Activated naive CD8-positive, alpha-beta T cell treated with anti-CD3 and anti-CD28 coated beads for 36 hours (primary cell): ENCODE measurements around the gene BLOC1S1. TPM values are rescaled to one million over a fixed set of nuclear protein-coding genes. Genes with fewer than 3 reads are reported as not detected.

Source experiments
- DNase-seq: peaks from one replicate; pipeline ENCODE4 v3.0.0; 2021
- H3K27ac Mint-ChIP-seq: one replicate; pipeline ENCODE4 v1.8.0; 2022; ENCODE audit warnings: mild to moderate bottlenecking, moderate library complexity, mixed read lengths
- H3K27me3 Mint-ChIP-seq: one replicate; pipeline ENCODE4 v1.8.0; 2022; ENCODE audit warnings: mild to moderate bottlenecking, mixed read lengths
- H3K36me3 Mint-ChIP-seq: one replicate; pipeline ENCODE4 v1.8.0; 2021; ENCODE audit warnings: mild to moderate bottlenecking, mixed read lengths
- H3K4me1 Mint-ChIP-seq: one replicate; pipeline ENCODE4 v1.8.0; 2021; ENCODE audit warnings: mixed read lengths
- H3K4me3 Mint-ChIP-seq: one replicate; pipeline ENCODE4 v1.8.0; 2022; ENCODE audit warnings: mild to moderate bottlenecking, moderate library complexity, mixed read lengths
- H3K9me3 Mint-ChIP-seq: one replicate; pipeline ENCODE4 v1.8.0; 2022; ENCODE audit warnings: mixed read lengths
- total RNA-seq, 2 experiments: library from RNA; stranded (reverse); gene quantifications; one replicate each; pipeline ENCODE4 v1.2.3, GENCODE V29; 2021

Gene BLOC1S1
- total RNA-seq, 2 experiments from 2014 or later: 81.9 to 88.4 TPM

DNA sequence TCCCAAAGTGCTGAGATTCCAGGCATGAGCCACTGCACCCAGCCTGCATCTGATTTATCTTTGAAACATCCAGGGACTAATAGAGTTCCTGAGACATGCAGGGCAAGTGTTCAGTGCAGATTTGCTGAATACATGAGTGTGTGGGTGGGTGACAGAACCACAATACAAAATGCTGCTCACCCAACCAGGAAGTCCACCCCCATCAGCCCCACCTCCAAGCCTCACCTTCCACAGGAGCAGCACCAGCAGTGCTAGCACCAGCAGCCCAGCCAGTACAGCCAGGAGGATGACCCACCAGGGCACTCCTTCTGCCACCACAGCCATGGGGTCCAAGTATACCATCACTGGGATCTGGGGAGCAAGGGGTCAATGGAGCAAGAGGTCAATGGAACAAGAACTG, 28.1 kb upstream of the BLOC1S1 start:
- H3K4me3 Mint-ChIP-seq: no peak overlapping the region
- DNase-seq: peak; percentile 56
- no peaks in the 10 kb centered on the region for H3K36me3 Mint-ChIP-seq
- no peak overlapping the region for H3K27ac Mint-ChIP-seq
- H3K27me3 Mint-ChIP-seq: peaks cover 4% of the 10 kb centered on the region
- H3K4me1 Mint-ChIP-seq: peaks cover 9% of the 10 kb centered on the region
- no peaks in the 10 kb centered on the region for H3K9me3 Mint-ChIP-seq

DNA sequence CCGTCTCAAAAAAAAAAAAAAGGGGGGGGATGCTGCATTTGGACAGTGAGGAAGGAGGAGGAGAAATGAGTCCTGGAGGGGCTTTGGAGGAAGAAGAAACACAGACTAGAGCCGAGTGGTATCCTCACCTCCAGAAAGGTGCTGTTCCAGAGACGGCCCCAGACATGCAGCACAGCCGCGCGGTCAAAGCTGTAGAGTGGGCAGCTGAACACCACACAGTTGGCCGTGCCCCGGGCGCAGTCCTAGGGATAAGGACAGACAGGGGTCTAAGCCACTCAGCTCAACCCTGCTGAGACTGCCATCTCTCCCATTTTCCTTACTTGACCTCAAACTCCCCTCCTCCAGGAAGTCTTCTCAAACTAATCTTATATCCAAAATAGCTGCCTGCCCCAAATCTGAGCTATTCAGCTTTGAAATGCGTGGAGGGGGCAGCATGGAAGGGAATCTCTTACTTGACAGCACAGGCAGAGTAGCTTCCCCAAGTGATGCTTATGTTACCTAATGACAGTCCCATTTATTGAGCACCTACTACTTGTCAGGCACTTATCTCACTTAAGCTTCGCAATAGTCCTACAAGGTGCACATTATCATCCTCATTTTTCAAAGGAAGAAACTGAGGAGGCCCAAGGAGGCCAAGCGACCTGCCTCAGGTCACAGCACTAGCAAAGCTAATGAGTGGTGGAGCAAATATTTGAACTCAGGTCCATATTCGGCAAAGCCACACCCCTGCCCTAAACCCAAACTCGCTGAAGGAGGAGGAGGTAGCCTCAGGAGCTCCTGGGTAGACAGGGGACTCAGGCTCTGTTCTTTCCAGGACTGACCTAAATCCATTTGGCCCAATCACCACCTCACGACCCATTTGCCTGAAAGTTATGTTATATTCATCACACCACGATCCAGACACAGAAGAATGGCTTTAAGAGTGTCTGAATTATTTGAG, 26.9 kb upstream of the BLOC1S1 start:
- Mint-ChIP-seq H3K4me1 (peaks cover 9% of the 10 kb centered on the region), H3K27ac (no peak overlapping the region), H3K27me3 (peaks cover 2% of the 10 kb centered on the region), H3K9me3 (no peaks in the 10 kb centered on the region), H3K36me3 (no peaks in the 10 kb centered on the region), H3K4me3 (no peak overlapping the region)
- DNase-seq: no peak

DNA sequence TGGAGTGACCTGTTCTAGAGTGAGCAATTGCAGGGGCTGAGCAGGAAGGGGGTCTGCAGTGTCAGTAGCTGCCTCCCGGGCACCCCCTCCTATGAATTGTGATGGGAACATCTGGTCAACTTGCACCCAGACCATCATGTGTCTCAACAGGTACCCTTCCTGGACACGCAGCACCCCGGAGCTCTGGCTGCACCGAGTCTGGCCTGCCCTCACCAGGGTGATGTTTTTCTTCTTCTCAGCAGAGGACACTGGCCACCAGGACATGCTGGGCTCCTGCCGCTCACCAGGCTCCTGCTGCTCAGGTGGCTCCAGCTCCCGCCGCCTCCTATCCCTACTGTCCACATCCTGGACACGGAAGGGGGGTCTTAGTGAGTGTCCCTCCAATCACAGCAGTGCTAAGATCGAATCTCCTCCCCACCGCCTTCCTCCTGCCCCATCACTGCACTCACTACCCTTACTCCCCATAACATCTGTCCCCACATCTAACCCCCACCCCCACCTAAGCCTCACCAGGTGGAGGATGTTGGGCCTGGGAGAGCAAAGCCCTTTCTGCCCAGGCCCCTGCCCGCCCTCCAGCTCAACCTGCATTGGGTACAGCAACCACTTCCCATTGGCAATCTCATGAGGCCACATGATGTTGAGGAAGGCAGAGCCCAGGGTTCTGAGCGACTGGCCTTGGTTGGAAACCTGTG, 23.1 kb upstream of the BLOC1S1 start:
- H3K4me3 Mint-ChIP-seq: no peak overlapping the region
- H3K27me3 Mint-ChIP-seq: no peaks in the 10 kb centered on the region
- H3K9me3 Mint-ChIP-seq: no peaks in the 10 kb centered on the region
- H3K4me1 Mint-ChIP-seq: peaks cover 2% of the 10 kb centered on the region
- no peak overlapping the region for H3K27ac Mint-ChIP-seq
- no peaks in the 10 kb centered on the region for H3K36me3 Mint-ChIP-seq
- DNase-seq: no peak

DNA sequence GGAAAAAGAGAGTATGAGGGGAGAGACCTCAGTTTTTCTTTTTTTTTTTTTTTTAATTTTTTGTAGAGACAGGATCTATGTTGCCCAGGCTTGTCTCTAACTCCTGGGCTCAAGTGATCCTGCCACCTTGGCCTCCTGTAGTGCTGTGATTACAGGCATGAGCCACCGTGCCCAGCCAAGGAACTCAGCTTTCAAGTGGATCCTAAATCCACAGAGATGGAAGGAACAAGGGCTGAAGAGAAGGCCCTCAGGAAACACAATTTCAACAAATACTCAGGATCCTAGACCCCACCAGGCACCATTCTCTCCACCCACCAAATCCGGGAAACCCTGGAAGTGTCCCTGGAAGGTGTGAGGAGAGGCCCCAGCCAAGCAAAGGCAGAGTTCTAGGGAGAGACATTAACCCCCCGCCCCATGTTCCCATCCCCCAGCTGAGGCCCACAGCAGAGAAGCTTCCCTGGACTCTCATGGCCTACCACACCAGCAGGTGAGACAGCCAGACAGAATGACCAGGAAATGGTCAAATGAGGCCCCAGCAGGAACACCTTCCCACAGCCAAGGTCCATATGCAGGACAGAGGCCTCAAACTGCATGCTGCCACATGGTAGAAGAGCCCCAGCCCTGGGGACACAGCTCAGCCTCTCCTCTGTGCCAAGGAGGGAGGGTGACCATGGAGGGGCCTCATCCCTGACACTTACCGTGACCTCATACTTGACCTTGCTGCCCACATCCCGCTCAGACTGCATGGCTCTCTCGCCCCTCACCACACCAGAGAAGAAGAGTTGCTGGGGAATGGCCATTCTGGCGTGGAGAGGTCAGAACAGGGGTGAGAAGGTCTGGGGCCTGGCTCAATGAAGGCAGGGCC, 22.3 kb upstream of the BLOC1S1 start:
- Mint-ChIP-seq H3K9me3 (no peaks in the 10 kb centered on the region), H3K27me3 (no peaks in the 10 kb centered on the region), H3K4me1 (no peaks in the 10 kb centered on the region), H3K4me3 (no peak overlapping the region), H3K27ac (no peak overlapping the region), H3K36me3 (no peaks in the 10 kb centered on the region)
- no peak for DNase-seq

DNA sequence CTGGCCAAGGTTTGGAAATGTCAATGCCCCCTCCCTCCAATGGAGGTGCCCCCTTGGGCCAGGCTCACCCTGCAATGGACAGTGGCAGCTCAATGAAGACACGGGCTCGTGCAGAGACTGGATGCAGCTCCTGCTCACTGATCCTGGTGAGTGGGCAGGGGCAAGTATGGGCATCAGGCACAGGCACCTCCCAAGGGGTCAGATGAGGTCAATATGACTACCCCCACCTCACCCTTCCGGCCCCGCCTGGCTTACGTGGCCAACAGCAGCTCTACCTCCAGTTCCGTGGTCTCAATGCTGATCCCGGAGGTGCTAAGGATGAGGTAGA, 21.7 kb upstream of the BLOC1S1 start:
- Mint-ChIP-seq H3K36me3 (no peaks in the 10 kb centered on the region), H3K27me3 (no peaks in the 10 kb centered on the region), H3K4me1 (no peaks in the 10 kb centered on the region), H3K9me3 (no peaks in the 10 kb centered on the region), H3K4me3 (no peak overlapping the region), H3K27ac (no peak overlapping the region)
- DNase-seq: no peak

DNA sequence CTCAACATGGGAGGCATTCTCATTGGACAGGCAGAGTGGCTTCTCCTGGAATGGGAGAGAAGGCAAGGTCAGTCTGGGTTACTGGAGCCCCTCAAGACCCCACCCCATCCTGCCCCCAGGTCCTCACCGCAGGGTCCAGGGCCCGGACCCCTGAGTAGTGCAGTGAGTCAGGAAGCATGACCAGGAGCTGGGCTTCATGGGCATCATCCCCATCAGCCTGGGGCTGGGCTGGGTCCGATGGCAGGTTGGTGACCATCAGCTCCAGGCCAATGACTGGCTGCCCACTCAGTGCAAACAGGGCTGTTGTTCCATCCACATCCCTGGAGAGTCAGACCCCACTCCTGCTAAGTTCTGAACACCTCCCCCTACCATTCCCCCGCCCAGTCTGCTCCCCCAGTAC, 21.2 kb upstream of the BLOC1S1 start:
- no peaks in the 10 kb centered on the region for H3K27me3 Mint-ChIP-seq
- DNase-seq: no peak
- no peak overlapping the region for H3K27ac Mint-ChIP-seq
- no peak overlapping the region for H3K4me3 Mint-ChIP-seq
- H3K36me3 Mint-ChIP-seq: no peaks in the 10 kb centered on the region
- no peaks in the 10 kb centered on the region for H3K9me3 Mint-ChIP-seq
- H3K4me1 Mint-ChIP-seq: no peaks in the 10 kb centered on the region

DNA sequence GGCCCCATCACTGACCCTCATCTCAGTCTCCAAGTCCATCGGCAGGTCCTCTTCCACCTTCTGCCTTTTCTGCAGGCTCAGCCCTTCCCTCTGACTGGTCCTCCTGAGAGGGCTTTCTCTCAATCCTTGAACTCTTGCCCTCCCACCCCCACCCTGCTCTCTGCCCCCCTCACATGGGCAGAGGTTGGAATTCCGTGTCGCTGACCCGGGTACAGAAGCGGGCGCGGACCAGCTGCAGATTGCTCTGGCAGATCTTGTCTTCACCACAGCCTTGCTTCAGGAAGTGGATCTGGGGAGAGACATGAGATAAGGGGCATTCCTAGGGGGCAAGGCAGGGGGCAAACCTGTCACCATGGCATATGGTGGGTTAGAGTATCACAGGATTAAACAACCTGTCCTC, 20.5 kb upstream of the BLOC1S1 start:
- Mint-ChIP-seq H3K4me1 (no peaks in the 10 kb centered on the region), H3K4me3 (no peak overlapping the region), H3K27ac (no peak overlapping the region), H3K9me3 (no peaks in the 10 kb centered on the region), H3K36me3 (no peaks in the 10 kb centered on the region), H3K27me3 (no peaks in the 10 kb centered on the region)
- no peak for DNase-seq

DNA sequence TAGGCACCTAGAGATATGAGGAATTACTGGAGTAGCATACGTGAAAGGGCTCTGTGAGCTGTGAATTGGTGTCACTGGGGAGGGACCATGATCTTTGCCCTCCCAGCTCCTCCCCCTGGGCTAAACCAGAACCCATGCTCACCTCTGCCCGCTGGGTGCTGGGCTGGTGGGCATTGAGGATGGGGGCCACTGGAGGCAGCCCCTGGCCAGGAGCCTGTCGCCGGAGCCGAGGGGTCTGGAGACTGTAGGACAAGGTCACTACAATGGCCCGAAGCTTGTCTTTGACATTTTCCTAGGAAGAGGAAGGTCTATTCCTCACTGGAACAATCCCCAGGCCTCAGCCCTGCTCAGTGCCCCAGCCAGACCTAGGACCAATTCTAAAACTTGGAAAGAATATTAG, 19.7 kb upstream of the BLOC1S1 start:
- H3K27me3 Mint-ChIP-seq: no peaks in the 10 kb centered on the region
- no peak overlapping the region for H3K27ac Mint-ChIP-seq
- H3K9me3 Mint-ChIP-seq: no peaks in the 10 kb centered on the region
- no peaks in the 10 kb centered on the region for H3K36me3 Mint-ChIP-seq
- no peaks in the 10 kb centered on the region for H3K4me1 Mint-ChIP-seq
- no peak for DNase-seq
- H3K4me3 Mint-ChIP-seq: no peak overlapping the region

DNA sequence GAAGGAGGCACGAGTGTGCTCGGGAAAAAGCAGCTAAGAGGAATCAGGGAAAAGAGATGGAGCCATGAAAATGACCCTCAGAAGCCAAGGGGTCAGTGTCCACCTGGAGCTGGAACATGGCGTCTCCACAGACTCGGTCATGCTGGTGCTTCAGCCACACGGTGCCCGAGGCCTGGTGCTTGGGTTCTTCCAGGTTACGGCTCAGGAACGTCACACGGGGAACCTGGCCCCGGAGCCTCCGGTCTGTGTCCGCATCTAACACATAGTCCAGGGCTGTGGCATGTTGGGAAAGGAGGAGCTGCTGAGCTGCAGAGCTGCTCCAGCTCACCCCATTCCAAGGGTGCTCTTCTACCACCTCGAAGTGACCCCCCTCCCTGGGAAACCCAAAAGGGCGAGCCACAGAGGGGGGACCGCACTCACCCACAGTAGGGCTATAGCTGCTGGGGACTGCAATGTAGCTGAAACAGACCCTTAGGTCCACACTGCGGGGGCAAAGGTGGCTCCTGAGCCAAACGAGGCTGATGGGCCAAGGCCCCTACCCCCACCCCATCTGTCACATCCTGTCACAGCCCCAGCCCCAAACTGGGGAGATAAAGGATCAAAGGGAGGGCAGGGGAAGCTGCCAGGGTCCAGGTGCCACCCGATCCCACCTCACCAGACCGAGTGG, 18.9 kb upstream of the BLOC1S1 start:
- no peak for DNase-seq
- H3K9me3 Mint-ChIP-seq: no peaks in the 10 kb centered on the region
- H3K27me3 Mint-ChIP-seq: no peaks in the 10 kb centered on the region
- H3K4me1 Mint-ChIP-seq: no peaks in the 10 kb centered on the region
- no peak overlapping the region for H3K27ac Mint-ChIP-seq
- no peak overlapping the region for H3K4me3 Mint-ChIP-seq
- H3K36me3 Mint-ChIP-seq: no peaks in the 10 kb centered on the region

DNA sequence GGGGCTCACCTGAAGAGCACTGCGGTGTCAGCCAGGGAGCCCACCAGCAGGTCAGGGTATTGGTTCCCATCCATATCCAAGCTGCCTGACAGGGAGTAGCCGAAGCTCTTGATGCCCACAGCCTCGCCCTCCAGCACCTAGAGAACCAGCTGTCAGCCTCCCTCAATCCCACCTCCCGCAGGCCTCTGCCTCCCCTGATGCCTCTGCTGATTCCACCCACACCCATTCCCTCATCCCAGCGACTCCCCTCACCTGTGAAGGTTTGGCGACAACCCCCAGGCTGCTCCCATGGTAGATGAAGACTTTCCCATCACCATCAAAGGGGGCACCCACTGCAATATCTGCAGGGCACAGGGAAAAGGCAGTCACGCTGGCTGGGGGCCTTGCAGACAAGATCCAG, 18.2 kb upstream of the BLOC1S1 start:
- no peak overlapping the region for H3K4me3 Mint-ChIP-seq
- H3K4me1 Mint-ChIP-seq: no peaks in the 10 kb centered on the region
- DNase-seq: no peak
- no peak overlapping the region for H3K27ac Mint-ChIP-seq
- H3K36me3 Mint-ChIP-seq: no peaks in the 10 kb centered on the region
- no peaks in the 10 kb centered on the region for H3K27me3 Mint-ChIP-seq
- H3K9me3 Mint-ChIP-seq: no peaks in the 10 kb centered on the region

DNA sequence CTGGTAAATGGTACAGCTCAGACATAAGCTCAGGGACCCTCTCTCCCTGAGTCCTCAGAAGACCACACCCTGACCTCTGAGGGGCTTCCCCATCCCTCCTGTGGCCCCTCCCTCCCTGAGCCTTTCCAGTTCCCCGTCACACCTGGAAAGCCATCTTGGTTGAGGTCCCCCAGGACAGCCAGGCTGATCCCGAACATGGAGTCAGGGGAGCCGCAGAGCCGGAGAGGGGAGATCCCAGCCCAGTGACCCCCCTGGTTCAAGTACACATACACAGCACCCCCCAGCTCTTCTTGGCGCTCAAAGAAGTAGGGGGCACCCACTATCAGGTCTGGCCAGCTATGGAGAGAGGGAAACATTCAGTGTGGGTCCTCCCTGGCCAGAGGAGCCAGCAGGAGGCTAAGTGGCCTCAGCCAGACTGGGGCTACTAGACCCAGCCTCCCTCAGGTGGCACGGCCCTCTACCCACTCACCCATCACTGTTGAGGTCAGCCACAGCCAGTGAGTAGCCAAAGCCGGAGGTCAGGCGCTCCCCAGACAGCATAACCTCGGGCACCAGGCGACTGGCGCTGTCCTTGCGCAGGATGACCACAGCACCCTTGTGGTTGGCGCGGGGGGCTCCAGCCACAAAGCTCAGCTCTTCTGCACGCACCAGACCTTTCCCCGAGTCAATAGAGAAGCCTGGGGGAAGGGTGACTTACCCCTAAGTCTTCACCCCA, 17.4 kb upstream of the BLOC1S1 start:
- Mint-ChIP-seq H3K4me1 (no peaks in the 10 kb centered on the region), H3K4me3 (no peak overlapping the region), H3K27ac (no peak overlapping the region), H3K36me3 (no peaks in the 10 kb centered on the region), H3K27me3 (no peaks in the 10 kb centered on the region), H3K9me3 (no peaks in the 10 kb centered on the region)
- DNase-seq: no peak

DNA sequence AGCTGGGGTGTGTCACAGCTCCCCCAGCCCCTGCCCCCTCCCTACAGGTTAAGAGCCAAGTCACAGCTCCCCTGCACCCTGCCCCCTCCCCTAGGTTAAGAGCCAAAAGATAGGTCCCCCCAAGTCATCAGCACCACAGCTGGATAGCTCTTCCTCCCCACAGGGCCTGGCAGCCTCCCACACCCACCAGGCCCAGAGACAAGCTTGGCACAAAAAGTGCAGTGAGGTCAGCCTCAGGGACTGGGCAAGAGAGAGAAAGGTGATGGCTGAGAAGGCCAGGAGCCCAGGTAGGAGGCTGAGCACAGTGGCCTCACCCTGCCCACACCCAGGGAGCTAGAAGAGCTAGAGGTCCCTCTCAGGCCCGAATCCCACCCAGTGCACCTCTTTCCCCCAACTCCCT, 16.9 kb upstream of the BLOC1S1 start:
- DNase-seq: no peak
- Mint-ChIP-seq H3K27ac (no peak overlapping the region), H3K27me3 (no peaks in the 10 kb centered on the region), H3K4me3 (no peak overlapping the region), H3K36me3 (no peaks in the 10 kb centered on the region), H3K4me1 (no peaks in the 10 kb centered on the region), H3K9me3 (no peaks in the 10 kb centered on the region)

DNA sequence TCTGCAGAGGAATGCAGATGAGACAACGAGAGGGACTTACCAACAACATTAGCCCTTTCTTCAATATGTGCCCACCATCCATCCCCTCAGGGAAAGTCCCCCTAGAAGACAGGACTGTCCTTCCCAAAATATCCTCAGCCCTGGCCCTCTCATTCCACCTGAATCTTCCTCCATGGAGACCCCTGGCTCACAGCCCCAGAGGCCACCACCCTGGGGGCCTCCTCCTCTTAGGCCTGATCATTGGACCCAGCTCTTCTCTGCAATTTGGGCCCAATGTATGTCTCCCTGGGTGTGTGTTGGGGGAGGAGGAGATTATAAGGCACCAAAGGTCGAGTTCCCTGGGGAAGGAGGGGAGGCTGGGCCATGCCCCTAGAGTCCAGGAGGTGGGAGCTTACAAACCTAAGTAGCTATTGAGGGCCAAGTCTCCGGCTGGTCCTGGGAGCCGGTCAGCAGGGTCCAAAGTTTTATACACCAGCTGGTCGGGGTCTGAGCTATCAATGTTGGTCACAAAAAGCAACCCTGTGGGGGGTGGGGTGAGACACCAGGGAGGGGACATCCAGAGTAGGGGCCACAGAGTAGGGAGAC, 16.3 kb upstream of the BLOC1S1 start:
- DNase-seq: no peak
- Mint-ChIP-seq H3K27ac (no peak overlapping the region), H3K4me3 (no peak overlapping the region), H3K4me1 (no peaks in the 10 kb centered on the region), H3K27me3 (no peaks in the 10 kb centered on the region), H3K36me3 (no peaks in the 10 kb centered on the region), H3K9me3 (no peaks in the 10 kb centered on the region)
